IgD-negative memory B cell (primary cell): ENCODE measurements around the gene LMBRD2. TPM values are rescaled to one million over a fixed set of nuclear protein-coding genes. Genes with fewer than 3 reads are reported as not detected.
"Not testable (repeated sequence)": the region's sequence is repeated elsewhere in the genome, so short reads cannot be mapped to it uniquely, and the experiment has no call there.

Source experiments
- H3K27ac Mint-ChIP-seq, 3 donors: one replicate each; pipeline ENCODE4 v1.8.0; 2020 to 2022; ENCODE audit warnings: mild to moderate bottlenecking in 3 of 3, mixed read lengths in 3 of 3, moderate library complexity in 1 of 3
- H3K27me3 Mint-ChIP-seq: one replicate; pipeline ENCODE4 v1.8.0; 2021; ENCODE audit warnings: mixed read lengths
- H3K36me3 Mint-ChIP-seq: one replicate; pipeline ENCODE4 v1.8.0; 2020; ENCODE audit warnings: mild to moderate bottlenecking, mixed read lengths
- H3K4me1 Mint-ChIP-seq, 3 donors: one replicate each; pipeline ENCODE4 v1.8.0; 2020 to 2022; ENCODE audit warnings: mixed read lengths in 3 of 3, mild to moderate bottlenecking in 1 of 3
- H3K4me3 Mint-ChIP-seq, 4 donors: one replicate each; pipeline ENCODE4 v1.8.0; 2020 to 2022; ENCODE audit warnings: mild to moderate bottlenecking in 4 of 4, mixed read lengths in 4 of 4, moderate library complexity in 3 of 4
- H3K9me3 Mint-ChIP-seq, 3 donors: one replicate each; pipeline ENCODE4 v1.8.0; 2020 to 2021; ENCODE audit warnings: mixed read lengths in 3 of 3, mild to moderate bottlenecking in 1 of 3
- polyA plus RNA-seq: library from polyadenylated mRNA; unstranded; fragments of 300-500 nt; fragmentation: Illumina TruSeq; gene quantifications from one replicate; pipeline ENCODE4 v1.2.3, GENCODE V29; 2021

Gene LMBRD2
- polyA plus RNA-seq, 1 donor from 2014 or later: 2.5 TPM

- Mint-ChIP-seq H3K36me3 (peaks cover 3% of the 10 kb centered on the region), H3K4me3 (peak overlapping the region; percentile 95 to 99 (median 98)), H3K4me1 (peaks cover 22 to 38% (median 38%) of the 10 kb centered on the region in 3 donors), H3K27me3 (no peaks in the 10 kb centered on the region), H3K9me3 (no peaks in the 10 kb centered on the region), H3K27ac (peak overlapping the region; percentile 47 to 97 (median 92))
These were observed 924 bp upstream of the LMBRD2 start for GRCh38 chr5:36152324-36153297.

- Mint-ChIP-seq H3K9me3 (no peaks in the 10 kb centered on the region), H3K4me3 (peak overlapping the region; percentile 95 to 99 (median 98)), H3K27me3 (no peaks in the 10 kb centered on the region), H3K4me1 (peaks cover 18 to 41% (median 36%) of the 10 kb centered on the region in 3 donors), H3K27ac (peak overlapping the region; percentile 47 to 97 (median 92)), H3K36me3 (no peaks in the 10 kb centered on the region)
These were observed 832 bp downstream of the LMBRD2 start for GRCh38 chr5:36150676-36151433.

GRCh38 chr5:36147681-36148080 is 4.0 kb downstream of the LMBRD2 start:
- Mint-ChIP-seq H3K4me3 (peak overlapping the region in 1 of 4 donors; percentile 74), H3K9me3 (no peaks in the 10 kb centered on the region), H3K4me1 (peaks cover 9 to 27% (median 24%) of the 10 kb centered on the region in 3 donors), H3K36me3 (no peaks in the 10 kb centered on the region), H3K27ac (no peak overlapping the region), H3K27me3 (no peaks in the 10 kb centered on the region)

- H3K9me3 Mint-ChIP-seq: no peaks in the 10 kb centered on the region
- no peaks in the 10 kb centered on the region for H3K36me3 Mint-ChIP-seq
- no peak overlapping the region for H3K4me3 Mint-ChIP-seq
- H3K4me1 Mint-ChIP-seq: peaks cover 5 to 18% (median 18%) of the 10 kb centered on the region in 3 donors
- no peaks in the 10 kb centered on the region for H3K27me3 Mint-ChIP-seq
- no peak overlapping the region for H3K27ac Mint-ChIP-seq
These were observed 5.3 kb downstream of the LMBRD2 start for GRCh38 chr5:36146390-36146789.

GRCh38 chr5:36145311-36145710 is 6.4 kb downstream of the LMBRD2 start:
- H3K27me3 Mint-ChIP-seq: no peaks in the 10 kb centered on the region
- H3K4me3 Mint-ChIP-seq: no peak overlapping the region
- H3K4me1 Mint-ChIP-seq: peaks cover 2 to 11% (median 9%) of the 10 kb centered on the region in 3 donors
- peaks cover 0 to 3% (median 0%) of the 10 kb centered on the region in 3 donors for H3K9me3 Mint-ChIP-seq
- peaks cover 2% of the 10 kb centered on the region for H3K36me3 Mint-ChIP-seq
- H3K27ac Mint-ChIP-seq: no peak overlapping the region

- Mint-ChIP-seq H3K9me3 (peaks cover 1 to 5% (median 2%) of the 10 kb centered on the region in 3 donors), H3K4me3 (no peak overlapping the region), H3K36me3 (peaks cover 13% of the 10 kb centered on the region), H3K4me1 (peaks cover 0 to 2% (median 0%) of the 10 kb centered on the region in 3 donors), H3K27me3 (no peaks in the 10 kb centered on the region), H3K27ac (no peak overlapping the region)
These were observed 12.6 kb downstream of the LMBRD2 start for GRCh38 chr5:36138900-36139683.

- peaks cover 13% of the 10 kb centered on the region for H3K36me3 Mint-ChIP-seq
- no peak overlapping the region for H3K4me3 Mint-ChIP-seq
- H3K4me1 Mint-ChIP-seq: peaks cover 0 to 3% (median 2%) of the 10 kb centered on the region in 3 donors
- no peak overlapping the region for H3K27ac Mint-ChIP-seq
- H3K9me3 Mint-ChIP-seq: peaks cover 1 to 5% (median 4%) of the 10 kb centered on the region in 3 donors
- H3K27me3 Mint-ChIP-seq: no peaks in the 10 kb centered on the region
These were observed 15.1 kb downstream of the LMBRD2 start for GRCh38 chr5:36136581-36136980.

- no peak overlapping the region for H3K4me3 Mint-ChIP-seq
- H3K9me3 Mint-ChIP-seq: peaks cover 1 to 5% (median 4%) of the 10 kb centered on the region in 3 donors
- H3K27me3 Mint-ChIP-seq: no peaks in the 10 kb centered on the region
- H3K27ac Mint-ChIP-seq: peak overlapping the region in 1 of 3 donors; percentile 32
- H3K4me1 Mint-ChIP-seq: peaks cover 0 to 3% (median 2%) of the 10 kb centered on the region in 3 donors
- peaks cover 16% of the 10 kb centered on the region for H3K36me3 Mint-ChIP-seq
These were observed 15.7 kb downstream of the LMBRD2 start for GRCh38 chr5:36135988-36136387.

- Mint-ChIP-seq H3K36me3 (peaks cover 30% of the 10 kb centered on the region), H3K9me3 (peaks cover 5 to 18% (median 7%) of the 10 kb centered on the region in 3 donors)
- H3K4me3 Mint-ChIP-seq, H3K4me1 Mint-ChIP-seq, H3K27me3 Mint-ChIP-seq, H3K27ac Mint-ChIP-seq: not testable (repeated sequence)
These were observed 18.7 kb downstream of the LMBRD2 start for GRCh38 chr5:36133009-36133408.

GRCh38 chr5:36129666-36130065 is 22.0 kb downstream of the LMBRD2 start:
- not testable (repeated sequence) for H3K27me3 Mint-ChIP-seq, H3K27ac Mint-ChIP-seq
- peaks cover 24% of the 10 kb centered on the region for H3K36me3 Mint-ChIP-seq

GRCh38 chr5:36128795-36129194 is 22.9 kb downstream of the LMBRD2 start:
- H3K4me3 Mint-ChIP-seq: peak overlapping the region in 1 of 4 donors; percentile 53
- peaks cover 0 to 10% (median 0%) of the 10 kb centered on the region in 3 donors for H3K4me1 Mint-ChIP-seq
- peaks cover 4 to 18% (median 7%) of the 10 kb centered on the region in 3 donors for H3K9me3 Mint-ChIP-seq
- no peak overlapping the region for H3K27ac Mint-ChIP-seq
- peaks cover 26% of the 10 kb centered on the region for H3K36me3 Mint-ChIP-seq
- H3K27me3 Mint-ChIP-seq: no peaks in the 10 kb centered on the region

More at GRCh38 chr5:36129666-36130065, 22.0 kb downstream of the LMBRD2 start:
- H3K4me1 Mint-ChIP-seq: peaks cover 0 to 10% (median 0%) of the 10 kb centered on the region in 3 donors
- not testable (repeated sequence) for H3K4me3 Mint-ChIP-seq
- peaks cover 4 to 18% (median 7%) of the 10 kb centered on the region in 3 donors for H3K9me3 Mint-ChIP-seq

- Mint-ChIP-seq H3K27me3 (no peaks in the 10 kb centered on the region), H3K27ac (no peak overlapping the region), H3K4me1 (peaks cover 0 to 6% (median 0%) of the 10 kb centered on the region in 3 donors), H3K36me3 (peaks cover 26% of the 10 kb centered on the region), H3K4me3 (no peak overlapping the region), H3K9me3 (peaks cover 4 to 18% (median 5%) of the 10 kb centered on the region in 3 donors)
These were observed 25.8 kb downstream of the LMBRD2 start for GRCh38 chr5:36125868-36126267.

- H3K9me3 Mint-ChIP-seq: no peaks in the 10 kb centered on the region
- no peak overlapping the region for H3K4me3 Mint-ChIP-seq
- no peaks in the 10 kb centered on the region for H3K27me3 Mint-ChIP-seq
- no peak overlapping the region for H3K27ac Mint-ChIP-seq
- no peaks in the 10 kb centered on the region for H3K4me1 Mint-ChIP-seq
- peaks cover 21% of the 10 kb centered on the region for H3K36me3 Mint-ChIP-seq
These were observed 40.4 kb downstream of the LMBRD2 start for GRCh38 chr5:36111238-36111637.

GRCh38 chr5:36108758-36109460 is 42.8 kb downstream of the LMBRD2 start:
- Mint-ChIP-seq H3K4me3 (no peak overlapping the region), H3K36me3 (peaks cover 22% of the 10 kb centered on the region), H3K27me3 (no peaks in the 10 kb centered on the region), H3K9me3 (no peaks in the 10 kb centered on the region), H3K27ac (no peak overlapping the region), H3K4me1 (no peaks in the 10 kb centered on the region)
